ENCODE measurements around the gene RANBP2.
"Not testable (repeated sequence)": the region's sequence is repeated elsewhere in the genome, so short reads cannot be mapped to it uniquely, and the experiment has no call there.

The RANBP2 gene

GRCh38 chr2:108701806-108702205 lies 17.5 kb upstream of the RANBP2 start:
- TF ChIP-seq CTCF (IDR thresholded peaks at IDR 0.05; ENCODE audit: low read depth, low read length), result no peak
- no peak for DNase-seq (ENCODE audit: extremely low read depth, low read depth)

GRCh38 chr2:108704871-108705270 lies 14.4 kb upstream of the RANBP2 start:
- DNase-seq (ENCODE audit: extremely low read depth, low read depth), result no peak
- TF ChIP-seq CTCF (IDR thresholded peaks at IDR 0.05; ENCODE audit: low read depth, low read length), result no peak

GRCh38 chr2:108707300-108707699 lies 12.0 kb upstream of the RANBP2 start:
- no peak for TF ChIP-seq CTCF (IDR thresholded peaks at IDR 0.05; ENCODE audit: low read depth, low read length)
- no peak for DNase-seq (ENCODE audit: extremely low read depth, low read depth)

GRCh38 chr2:108716971-108717370 lies 2.3 kb upstream of the RANBP2 start:
- DNase-seq (ENCODE audit: extremely low read depth, low read depth), result not testable (repeated sequence)

- DNase-seq (ENCODE audit: extremely low read depth, low read depth), result not testable (repeated sequence)
Observed at GRCh38 chr2:108726048-108726447, 6.8 kb downstream of the RANBP2 start.

- DNase-seq (ENCODE audit: extremely low read depth, low read depth), result not testable (repeated sequence)
Observed at GRCh38 chr2:108734656-108735055, 15.4 kb downstream of the RANBP2 start.

- not testable (repeated sequence) for DNase-seq (ENCODE audit: extremely low read depth, low read depth)
Observed at GRCh38 chr2:108757973-108758372, 38.7 kb downstream of the RANBP2 start.

GRCh38 chr2:108762618-108763017 lies 43.3 kb downstream of the RANBP2 start:
- not testable (repeated sequence) for DNase-seq (ENCODE audit: extremely low read depth, low read depth)

- DNase-seq (ENCODE audit: extremely low read depth, low read depth), result not testable (repeated sequence)
Observed at GRCh38 chr2:108766671-108767070, 47.4 kb downstream of the RANBP2 start.

- DNase-seq (ENCODE audit: extremely low read depth, low read depth), result not testable (repeated sequence)
Observed at GRCh38 chr2:108767859-108768258, 48.6 kb downstream of the RANBP2 start.

- TF ChIP-seq CTCF (IDR thresholded peaks at IDR 0.05; ENCODE audit: low read depth, low read length), result no peak
- DNase-seq (ENCODE audit: extremely low read depth, low read depth), result no peak
Observed at GRCh38 chr2:108776475-108776874, 57.2 kb downstream of the RANBP2 start.

GRCh38 chr2:108778857-108779256 lies 59.6 kb downstream of the RANBP2 start:
- TF ChIP-seq CTCF (IDR thresholded peaks at IDR 0.05; ENCODE audit: low read depth, low read length), result no peak
- no peak for DNase-seq (ENCODE audit: extremely low read depth, low read depth)
